ENCODE results near the gene HCN1. TPM values are rescaled to one million over a fixed set of nuclear protein-coding genes. Genes with fewer than 3 reads are reported as not detected.
A peak's percentile ranks its signal among the peaks of the same experiment; 100 is the strongest.

HCN1 gene
- total RNA-seq = under 1 TPM; 0.07 to 0.11 TPM

GRCh38 chr5:45696206-45696836 lies at the start of gene HCN1:
HCN1 (minus strand) TSS chr5:45696380.
- peak; percentile 44 for TF ChIP-seq CTCF (IDR thresholded peaks at IDR 0.05)
- H3K27me3 ChIP-seq = peaks cover 21% of the 10 kb centered on the region

GRCh38 chr5:45741110-45741509 lies 44.9 kb upstream of the HCN1 start:
- no peaks in the 10 kb centered on the region for H3K9me3 ChIP-seq
- H3K4me3 ChIP-seq = no peak overlapping the region
- H3K27me3 ChIP-seq = no peaks in the 10 kb centered on the region
- intact Hi-C loops (cut with DNase I) = no loop called here
- H3K36me3 ChIP-seq = no peaks in the 10 kb centered on the region
- no peak overlapping the region for H3K27ac ChIP-seq
- H3K9ac ChIP-seq (ENCODE audit: low read depth in 2 of 2, low read length in 2 of 2) = no peak overlapping the region
- no peaks in the 10 kb centered on the region for H3K4me1 ChIP-seq
- no peak for DNase-seq
- TF ChIP-seq CTCF (IDR thresholded peaks at IDR 0.05) = no peak

More at GRCh38 chr5:45696206-45696836, at the start of gene HCN1:
- H3K9ac ChIP-seq (ENCODE audit: low read depth in 2 of 2, low read length in 2 of 2) = no peak within 1 kb of the TSS
- H3K9me3 ChIP-seq = no peaks in the 10 kb centered on the region
- no peak within 1 kb of the TSS for H3K27ac ChIP-seq
- peak; percentile 78 for DNase-seq
- no peaks in the 10 kb centered on the region for H3K4me1 ChIP-seq
- H3K36me3 ChIP-seq = no peaks in the 10 kb centered on the region
- intact Hi-C loops (cut with DNase I) = loop anchor here (10.0 kb wide), 1 partner anchor 662 kb away; no protein-coding TSS in a partner anchor
- no peak within 1 kb of the TSS for H3K4me3 ChIP-seq

GRCh38 chr5:45737153-45737552 lies 41.0 kb upstream of the HCN1 start:
- TF ChIP-seq CTCF (IDR thresholded peaks at IDR 0.05) = no peak
- H3K27ac ChIP-seq = no peak overlapping the region
- H3K36me3 ChIP-seq = no peaks in the 10 kb centered on the region
- intact Hi-C loops (cut with DNase I) = no loop called here
- no peak overlapping the region for H3K9ac ChIP-seq (ENCODE audit: low read depth in 2 of 2, low read length in 2 of 2)
- no peaks in the 10 kb centered on the region for H3K4me1 ChIP-seq
- no peaks in the 10 kb centered on the region for H3K9me3 ChIP-seq
- H3K4me3 ChIP-seq = no peak overlapping the region
- H3K27me3 ChIP-seq = no peaks in the 10 kb centered on the region
- no peak for DNase-seq

GRCh38 chr5:45725537-45725936 lies 29.4 kb upstream of the HCN1 start:
- TF ChIP-seq CTCF (IDR thresholded peaks at IDR 0.05) = no peak
- intact Hi-C loops (cut with DNase I) = no loop called here
- DNase-seq = no peak
- Histone ChIP-seq H3K4me3 (no peak overlapping the region), H3K27me3 (no peaks in the 10 kb centered on the region), H3K4me1 (no peaks in the 10 kb centered on the region), H3K27ac (no peak overlapping the region), H3K36me3 (no peaks in the 10 kb centered on the region), H3K9me3 (no peaks in the 10 kb centered on the region), H3K9ac (ENCODE audit: low read depth in 2 of 2, low read length in 2 of 2) (no peak overlapping the region)

GRCh38 chr5:45697201-45697600 lies 1.0 kb upstream of the HCN1 start:
- no peaks in the 10 kb centered on the region for H3K4me1 ChIP-seq
- H3K9me3 ChIP-seq = no peaks in the 10 kb centered on the region
- H3K27me3 ChIP-seq = peaks cover 21% of the 10 kb centered on the region
- intact Hi-C loops (cut with DNase I) = loop anchor here (10.0 kb wide), 1 partner anchor 662 kb away; no protein-coding TSS in a partner anchor
- no peaks in the 10 kb centered on the region for H3K36me3 ChIP-seq
- H3K4me3 ChIP-seq = no peak overlapping the region
- no peak for TF ChIP-seq CTCF (IDR thresholded peaks at IDR 0.05)
- H3K9ac ChIP-seq (ENCODE audit: low read depth in 2 of 2, low read length in 2 of 2) = no peak overlapping the region
- no peak overlapping the region for H3K27ac ChIP-seq
- DNase-seq = no peak
